COLO829 (cell line): ENCODE results near the gene CMTR2.

Source experiments
- DNase-seq: peaks from one replicate; pipeline ENCODE4 v3.0.0; 2012; ENCODE audit warnings: low spot score

CMTR2 gene

GRCh38 chr16:71276589-71277334 is 12.4 kb downstream of the CMTR2 start:
- DNase-seq: no peak

- DNase-seq: no peak
Observed at GRCh38 chr16:71273384-71273783, 15.8 kb downstream of the CMTR2 start.

GRCh38 chr16:71264299-71264698 is 24.9 kb downstream of the CMTR2 start:
- no peak for DNase-seq

- no peak for DNase-seq
Observed at GRCh38 chr16:71263582-71263981, 25.6 kb downstream of the CMTR2 start.

DNA sequence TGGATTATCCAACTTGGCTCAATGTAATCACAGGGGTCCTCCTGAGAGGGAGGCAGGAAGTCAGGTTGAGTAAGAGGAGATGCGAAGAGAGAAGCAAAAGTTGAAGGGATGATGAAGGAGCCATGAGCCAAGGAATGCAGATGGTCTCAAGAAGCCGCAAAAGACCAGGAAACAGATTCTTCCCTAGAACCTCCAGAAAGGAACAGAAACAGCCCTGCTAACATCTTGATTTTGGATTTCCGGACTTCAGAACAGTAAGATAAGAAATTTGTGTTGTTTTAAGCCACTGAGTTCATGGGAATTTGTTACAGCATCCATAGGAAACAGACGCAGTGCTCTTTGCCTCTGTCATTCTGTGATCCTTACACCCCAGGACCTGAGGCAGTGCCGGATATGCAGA is 26.8 kb downstream of the CMTR2 start:
- no peak for DNase-seq

GRCh38 chr16:71260995-71261394 is 28.2 kb downstream of the CMTR2 start:
- no peak for DNase-seq

DNA sequence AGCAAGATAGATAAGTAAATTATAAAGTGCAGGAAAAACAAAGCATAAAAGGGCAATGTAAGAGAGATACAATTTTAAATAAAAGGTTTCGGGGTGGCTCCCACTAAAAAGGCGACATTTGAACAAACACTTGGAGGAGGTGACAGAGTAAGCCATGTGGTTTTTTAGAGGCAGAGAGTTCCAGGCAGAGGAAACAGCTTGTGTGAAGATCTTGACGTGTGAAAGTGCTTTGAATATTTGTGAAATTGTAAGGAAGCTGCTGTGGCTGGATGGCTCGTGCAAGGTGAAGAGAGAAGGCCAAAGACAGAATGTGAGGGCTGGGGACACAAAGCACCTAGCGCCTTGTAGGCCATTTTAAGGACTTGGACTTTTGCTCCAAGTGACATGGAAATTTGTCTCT is 30.1 kb downstream of the CMTR2 start:
- no peak for DNase-seq

DNA sequence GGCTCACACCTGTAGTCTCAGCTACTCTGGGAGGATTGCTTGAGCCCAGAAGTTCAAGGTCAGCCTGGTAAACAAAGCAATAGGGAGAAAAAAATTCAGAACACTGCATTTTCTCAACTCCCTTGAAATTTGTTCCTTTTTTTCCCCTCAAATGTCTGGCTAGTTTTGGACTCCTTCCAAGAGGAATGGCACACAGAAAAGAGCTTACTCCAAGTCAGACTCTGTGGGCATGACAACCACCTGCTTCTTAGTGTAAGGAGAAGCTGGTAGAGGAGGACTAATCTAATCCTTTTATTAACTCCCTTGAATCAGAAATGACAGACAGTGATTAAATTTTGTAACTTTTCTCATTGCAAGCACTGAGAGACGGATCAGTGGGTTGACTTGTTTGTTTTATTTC is 30.8 kb downstream of the CMTR2 start:
- no peak for DNase-seq

DNA sequence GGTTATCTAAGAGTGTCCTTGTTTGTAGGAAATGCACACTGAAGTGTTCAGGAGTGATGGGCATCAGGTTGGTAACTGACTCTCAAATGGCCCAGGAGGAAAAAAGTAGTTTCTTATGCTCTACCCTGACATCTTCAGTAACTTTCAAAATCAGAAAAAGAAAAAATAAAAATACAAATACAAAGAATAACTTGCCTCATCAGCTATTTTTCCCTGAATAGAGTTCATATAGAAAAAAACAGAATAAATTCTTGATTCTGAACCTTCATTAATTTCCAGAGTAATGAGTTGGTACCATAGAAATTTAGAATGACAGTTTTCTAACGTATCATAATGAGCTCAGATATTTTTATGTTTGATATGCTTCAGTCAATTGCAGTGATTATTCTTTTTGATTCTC is 31.4 kb downstream of the CMTR2 start:
- DNase-seq: no peak

GRCh38 chr16:71255721-71256120 is 33.5 kb downstream of the CMTR2 start:
- DNase-seq: no peak

GRCh38 chr16:71254832-71255525 is 34.2 kb downstream of the CMTR2 start:
- no peak for DNase-seq

DNA sequence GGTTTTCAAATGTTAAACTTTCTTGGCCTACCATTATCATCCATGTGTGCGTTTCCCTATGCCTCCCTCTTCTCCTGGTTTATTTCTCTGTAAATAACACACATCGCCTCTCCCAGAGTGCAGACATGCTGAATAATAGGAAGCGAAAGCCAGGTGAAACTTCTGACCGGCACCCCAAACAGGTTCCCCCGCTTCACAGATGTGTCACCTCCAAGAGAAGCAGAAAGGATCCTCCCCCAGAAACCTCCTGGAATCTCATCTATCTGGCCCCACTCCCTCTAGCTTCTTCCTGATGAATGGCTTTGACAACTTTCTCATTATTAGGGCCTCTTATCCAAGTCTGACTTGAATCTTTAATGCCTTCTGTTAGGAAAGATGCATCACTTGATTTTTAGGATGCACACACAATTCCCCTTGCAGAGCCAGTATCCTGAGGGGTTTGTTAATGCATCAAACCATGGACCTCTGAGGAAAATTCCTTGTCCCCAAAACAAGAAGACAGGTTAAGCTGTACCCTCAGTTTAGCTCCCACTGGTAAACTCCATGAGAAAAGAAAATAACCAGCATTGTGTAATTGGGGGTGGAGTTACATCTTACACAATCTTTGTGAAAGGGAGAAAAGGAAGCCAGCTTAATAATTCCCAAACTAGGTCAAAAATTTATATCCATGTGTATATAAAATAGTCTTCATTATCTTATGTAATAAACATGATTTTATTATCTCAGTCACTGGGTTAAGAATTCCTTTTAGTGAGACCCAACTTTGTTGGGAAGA is 38.6 kb downstream of the CMTR2 start:
- no peak for DNase-seq

DNA sequence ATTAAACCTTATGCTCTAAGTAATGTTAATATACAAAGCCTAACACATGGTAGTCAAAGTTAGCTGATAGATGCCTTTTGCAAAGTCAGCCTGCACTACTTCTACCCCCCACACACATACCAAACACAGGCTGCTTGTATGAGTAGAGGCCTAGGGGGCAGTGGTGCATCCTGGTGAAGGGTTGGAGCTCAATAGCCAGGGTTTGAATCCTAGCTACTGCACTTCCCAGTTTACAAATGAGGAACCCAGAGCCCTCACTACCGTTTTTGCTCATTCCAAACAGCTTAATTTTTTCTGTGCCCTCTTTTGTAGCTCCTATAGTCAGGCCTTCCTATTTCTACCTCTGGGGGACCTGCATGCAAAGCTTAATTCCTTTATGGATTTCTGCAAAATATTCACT is 39.8 kb downstream of the CMTR2 start:
- DNase-seq: no peak

- DNase-seq: no peak
Observed at GRCh38 chr16:71247478-71247877, 41.7 kb downstream of the CMTR2 start.

- no peak for DNase-seq
Observed at GRCh38 chr16:71246309-71246708, 42.9 kb downstream of the CMTR2 start.

GRCh38 chr16:71244521-71244920 is 44.7 kb downstream of the CMTR2 start:
- no peak for DNase-seq

GRCh38 chr16:71242601-71243000 is 46.6 kb downstream of the CMTR2 start:
- no peak for DNase-seq

DNA sequence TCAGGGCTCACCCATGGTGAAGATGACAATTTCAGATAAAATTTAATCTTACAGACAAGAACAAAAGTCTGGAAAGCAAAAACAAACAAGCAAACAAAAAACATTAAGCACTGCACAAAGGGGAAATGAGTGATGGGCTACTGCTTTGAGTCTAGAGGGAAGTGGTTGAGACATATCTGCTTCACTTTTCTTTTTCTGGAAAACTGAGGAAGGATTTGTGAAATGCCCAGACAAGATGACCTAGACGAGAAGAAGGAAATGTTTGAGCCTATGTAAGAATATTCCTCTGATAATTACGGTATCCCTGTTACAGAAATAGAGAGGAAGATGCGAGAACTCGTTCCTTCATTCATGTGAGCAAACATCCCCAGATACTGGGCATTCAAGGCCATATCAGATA is 47.2 kb downstream of the CMTR2 start:
- DNase-seq: no peak
